ENCODE results near the gene PPP1R13B.

GRCh38 chr14:103878180-103878579 lies 30.8 kb upstream of the PPP1R13B start:
- TF ChIP-seq, protein P1, sequence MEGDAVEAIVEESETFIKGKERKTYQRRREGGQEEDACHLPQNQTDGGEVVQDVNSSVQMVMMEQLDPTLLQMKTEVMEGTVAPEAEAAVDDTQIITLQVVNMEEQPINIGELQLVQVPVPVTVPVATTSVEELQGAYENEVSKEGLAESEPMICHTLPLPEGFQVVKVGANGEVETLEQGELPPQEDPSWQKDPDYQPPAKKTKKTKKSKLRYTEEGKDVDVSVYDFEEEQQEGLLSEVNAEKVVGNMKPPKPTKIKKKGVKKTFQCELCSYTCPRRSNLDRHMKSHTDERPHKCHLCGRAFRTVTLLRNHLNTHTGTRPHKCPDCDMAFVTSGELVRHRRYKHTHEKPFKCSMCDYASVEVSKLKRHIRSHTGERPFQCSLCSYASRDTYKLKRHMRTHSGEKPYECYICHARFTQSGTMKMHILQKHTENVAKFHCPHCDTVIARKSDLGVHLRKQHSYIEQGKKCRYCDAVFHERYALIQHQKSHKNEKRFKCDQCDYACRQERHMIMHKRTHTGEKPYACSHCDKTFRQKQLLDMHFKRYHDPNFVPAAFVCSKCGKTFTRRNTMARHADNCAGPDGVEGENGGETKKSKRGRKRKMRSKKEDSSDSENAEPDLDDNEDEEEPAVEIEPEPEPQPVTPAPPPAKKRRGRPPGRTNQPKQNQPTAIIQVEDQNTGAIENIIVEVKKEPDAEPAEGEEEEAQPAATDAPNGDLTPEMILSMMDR (IDR thresholded peaks at IDR 0.05; ENCODE audit: low read length) = no peak
- no peak for TF ChIP-seq EZH2 (IDR thresholded peaks at IDR 0.05; ENCODE audit: borderline replicate concordance, low read length)
